ENCODE measurements around the gene SP5. TPM values are rescaled to one million over a fixed set of nuclear protein-coding genes. Genes with fewer than 3 reads are reported as not detected.

The SP5 gene
- total and polyA plus RNA-seq, 2 donors (not counting 1 experiment from before 2014, with no cell fraction given), result not detected

DNA sequence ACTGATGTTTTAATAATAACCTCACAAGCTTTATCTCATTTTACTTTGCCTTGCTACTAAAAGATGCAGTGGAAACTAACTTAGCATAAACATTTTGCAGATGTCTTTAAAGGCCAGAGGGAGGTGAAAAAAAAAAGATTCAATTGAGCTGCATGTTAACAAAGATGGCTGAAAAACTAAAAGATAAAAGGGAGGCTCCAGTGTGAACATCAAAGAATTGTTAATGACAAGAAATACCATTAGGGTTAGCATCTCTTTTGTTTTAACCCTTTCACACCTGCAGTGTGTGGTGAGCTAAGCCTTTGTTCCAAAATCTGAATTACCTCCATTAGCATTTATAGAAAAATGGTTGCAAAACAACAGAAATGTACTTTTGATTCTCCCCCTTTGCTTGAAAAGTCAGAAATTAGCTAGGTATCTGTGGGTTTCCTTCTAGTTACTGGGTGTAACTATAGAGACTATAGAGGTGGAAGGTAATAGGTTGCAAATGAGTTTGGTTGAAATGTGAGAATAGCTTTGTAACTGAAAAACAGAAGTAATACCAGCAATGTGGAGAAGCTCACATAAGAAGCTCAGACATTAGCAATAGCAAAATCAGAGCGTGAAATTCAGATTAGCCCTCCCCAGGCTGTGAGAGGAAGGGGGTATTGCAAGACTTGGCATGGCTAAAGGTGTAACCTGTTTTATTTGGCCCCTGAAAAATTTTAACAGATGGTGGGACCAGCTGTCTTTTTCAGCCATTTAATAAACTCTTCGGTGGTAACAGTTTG, 34.8 kb upstream of the SP5 start:
- Mint-ChIP-seq H3K4me1 (no peaks in the 10 kb centered on the region), H3K9me3 (ENCODE audit: insufficient read depth) (no peaks in the 10 kb centered on the region), H3K27ac (no peak overlapping the region), H3K4me3 (no peak overlapping the region), H3K27me3 (peaks cover 14% of the 10 kb centered on the region)
- intact Hi-C loops (cut with micrococcal nuclease), result no loop called here
- Histone ChIP-seq H3K4me1 (ENCODE audit: control insufficient read depth in 2 of 2, insufficient read depth in 2 of 2, low read length in 2 of 2) (no peaks in the 10 kb centered on the region), H3K4me2 (replicated peaks; ENCODE audit: low read depth, low read length, poor library complexity, severe bottlenecking) (no peak overlapping the region), H3K27me3 (replicated peaks in 1 of 4; ENCODE audit: control extremely low read depth in 1 of 4, control insufficient read depth in 3 of 4, insufficient read depth in 4 of 4, low read length in 3 of 4) (no peaks in the 10 kb centered on the region), H3K27ac (ENCODE audit: low read length in 2 of 2) (no peak overlapping the region), H3K36me3 (replicated peaks in 1 of 2; ENCODE audit: control extremely low read depth in 1 of 2, control insufficient read depth in 1 of 2, extremely low read depth in 1 of 2, insufficient read depth in 2 of 2, low read length in 1 of 2) (no peaks in the 10 kb centered on the region), H3K4me3 (ENCODE audit: control extremely low read depth in 1 of 5, extremely low read depth in 1 of 5, insufficient read depth in 1 of 5, low read depth in 2 of 5, low read length in 4 of 5) (no peak overlapping the region), H3K79me2 (ENCODE audit: control insufficient read depth, insufficient read depth, low read length) (no peaks in the 10 kb centered on the region), H3K9ac (ENCODE audit: low read length) (no peak overlapping the region), H3K9me3 (ENCODE audit: control extremely low read depth in 1 of 3, control insufficient read depth in 2 of 3, insufficient read depth in 1 of 3, low read length in 2 of 3) (no peaks in the 10 kb centered on the region), H4K20me1 (ENCODE audit: control insufficient read depth, insufficient read depth, low read length, poor library complexity, severe bottlenecking) (no peaks in the 10 kb centered on the region), H2AFZ (ENCODE audit: insufficient read depth, low read depth, low read length, poor library complexity, severe bottlenecking) (no peak overlapping the region)
- 100% methylated on average over 1 of the region's 2 CpGs for WGBS (ENCODE audit: insufficient coverage)
- ATAC-seq (ENCODE audit: low read depth), result no peak
- ChIA-PET CTCF (no interaction called here), POLR2A (no interaction called here)
- DNase-seq, result no peak
- TF ChIP-seq EZH2 (IDR thresholded peaks at IDR 0.05; ENCODE audit: borderline replicate concordance, insufficient read depth, low read depth, low read length, poor library complexity, severe bottlenecking) (no peak), CTCF (IDR thresholded peaks at IDR 0.05) (no peak)

GRCh38 chr2:170681311-170681710, 33.8 kb upstream of the SP5 start:
- Histone ChIP-seq H3K9me3 (ENCODE audit: control extremely low read depth in 1 of 3, control insufficient read depth in 2 of 3, insufficient read depth in 1 of 3, low read length in 2 of 3) (no peaks in the 10 kb centered on the region), H3K4me3 (ENCODE audit: control extremely low read depth in 1 of 5, extremely low read depth in 1 of 5, insufficient read depth in 1 of 5, low read depth in 2 of 5, low read length in 4 of 5) (no peak overlapping the region), H3K4me1 (ENCODE audit: control insufficient read depth in 2 of 2, insufficient read depth in 2 of 2, low read length in 2 of 2) (no peaks in the 10 kb centered on the region), H4K20me1 (ENCODE audit: control insufficient read depth, insufficient read depth, low read length, poor library complexity, severe bottlenecking) (no peaks in the 10 kb centered on the region), H3K27ac (ENCODE audit: low read length in 2 of 2) (no peak overlapping the region), H3K79me2 (ENCODE audit: control insufficient read depth, insufficient read depth, low read length) (no peaks in the 10 kb centered on the region), H3K9ac (ENCODE audit: low read length) (no peak overlapping the region), H3K36me3 (replicated peaks in 1 of 2; ENCODE audit: control extremely low read depth in 1 of 2, control insufficient read depth in 1 of 2, extremely low read depth in 1 of 2, insufficient read depth in 2 of 2, low read length in 1 of 2) (no peaks in the 10 kb centered on the region), H3K4me2 (replicated peaks; ENCODE audit: low read depth, low read length, poor library complexity, severe bottlenecking) (no peak overlapping the region), H2AFZ (ENCODE audit: insufficient read depth, low read depth, low read length, poor library complexity, severe bottlenecking) (no peak overlapping the region), H3K27me3 (replicated peaks in 1 of 4; ENCODE audit: control extremely low read depth in 1 of 4, control insufficient read depth in 3 of 4, insufficient read depth in 4 of 4, low read length in 3 of 4) (no peaks in the 10 kb centered on the region)
- ChIA-PET CTCF (no interaction called here), POLR2A (no interaction called here)
- TF ChIP-seq CTCF (IDR thresholded peaks at IDR 0.05) (no peak), EZH2 (IDR thresholded peaks at IDR 0.05; ENCODE audit: borderline replicate concordance, insufficient read depth, low read depth, low read length, poor library complexity, severe bottlenecking) (no peak)
- Mint-ChIP-seq H3K27ac (no peak overlapping the region), H3K9me3 (ENCODE audit: insufficient read depth) (no peaks in the 10 kb centered on the region), H3K4me3 (no peak overlapping the region), H3K27me3 (peaks cover 14% of the 10 kb centered on the region), H3K4me1 (no peaks in the 10 kb centered on the region)
- no peak for ATAC-seq (ENCODE audit: low read depth)
- WGBS (ENCODE audit: insufficient coverage), result 91% methylated on average over 1 of the region's 1 CpG
- no peak for DNase-seq
- intact Hi-C loops (cut with micrococcal nuclease), result no loop called here

Measured in B cell (primary cell).